Measurements from ENCODE around the gene CDSN.

GRCh38 chr6:31110825-31111582 is 9.2 kb downstream of the CDSN start:
- TF ChIP-seq CTCF (IDR thresholded peaks at IDR 0.05): no peak
- TF ChIP-seq POLR2A (IDR thresholded peaks at IDR 0.05): no peak

All from esophagus squamous epithelium (tissue), 4 donors.